GM19463 (cell line): ENCODE data around the gene CD34.
"Not testable (repeated sequence)": the region's sequence is repeated elsewhere in the genome, so short reads cannot be mapped to it uniquely, and the experiment has no call there.

ENCODE experiments used
- ATAC-seq: cut with Tn5 transposase; IDR thresholded peaks from one replicate; pipeline ENCODE4 v1.9.1; 2021; ENCODE audit warnings: mild to moderate bottlenecking, moderate library complexity; ENCODE audit not compliant: unreplicated experiment

The CD34 gene

GRCh38 chr1:207877914-207878313, 33.0 kb downstream of the CD34 start:
- not testable (repeated sequence) for ATAC-seq

- ATAC-seq, result no peak
These were observed 34.8 kb downstream of the CD34 start for GRCh38 chr1:207876131-207876530.

GRCh38 chr1:207875532-207875931, 35.4 kb downstream of the CD34 start:
- no peak for ATAC-seq

- peak; percentile 27 for ATAC-seq
These were observed 37.7 kb downstream of the CD34 start for GRCh38 chr1:207873055-207873890.

- no peak for ATAC-seq
These were observed 38.3 kb downstream of the CD34 start for GRCh38 chr1:207872621-207873020.

GRCh38 chr1:207871117-207871649, 39.7 kb downstream of the CD34 start:
- no peak for ATAC-seq

GRCh38 chr1:207870306-207871031, 40.5 kb downstream of the CD34 start:
- no peak for ATAC-seq

GRCh38 chr1:207869859-207870258, 41.1 kb downstream of the CD34 start:
- ATAC-seq, result no peak

GRCh38 chr1:207868774-207869721, 41.9 kb downstream of the CD34 start:
- peak; percentile 67 for ATAC-seq

GRCh38 chr1:207868251-207868773, 42.6 kb downstream of the CD34 start:
- no peak for ATAC-seq

- no peak for ATAC-seq
These were observed 43.5 kb downstream of the CD34 start for GRCh38 chr1:207867136-207868109.

GRCh38 chr1:207866471-207867135, 44.3 kb downstream of the CD34 start:
- no peak for ATAC-seq

GRCh38 chr1:207863893-207864535, 46.9 kb downstream of the CD34 start:
- peak; percentile 52 for ATAC-seq

- no peak for ATAC-seq
These were observed 48.6 kb downstream of the CD34 start for GRCh38 chr1:207862241-207862787.

- ATAC-seq, result no peak
These were observed 49.3 kb downstream of the CD34 start for GRCh38 chr1:207861442-207862177.

- ATAC-seq, result no peak
These were observed 50.4 kb downstream of the CD34 start for GRCh38 chr1:207860531-207860930.

GRCh38 chr1:207858806-207859205, 52.1 kb downstream of the CD34 start:
- no peak for ATAC-seq
